HG03469 (cell line): ENCODE measurements around the gene CACFD1.

ENCODE experiments used
- ATAC-seq: cut with Tn5 transposase; IDR thresholded peaks from one replicate; pipeline ENCODE4 v1.9.1; 2021; ENCODE audit warnings: mild to moderate bottlenecking, moderate library complexity, moderate number of reproducible peaks; ENCODE audit not compliant: unreplicated experiment

Gene CACFD1

DNA sequence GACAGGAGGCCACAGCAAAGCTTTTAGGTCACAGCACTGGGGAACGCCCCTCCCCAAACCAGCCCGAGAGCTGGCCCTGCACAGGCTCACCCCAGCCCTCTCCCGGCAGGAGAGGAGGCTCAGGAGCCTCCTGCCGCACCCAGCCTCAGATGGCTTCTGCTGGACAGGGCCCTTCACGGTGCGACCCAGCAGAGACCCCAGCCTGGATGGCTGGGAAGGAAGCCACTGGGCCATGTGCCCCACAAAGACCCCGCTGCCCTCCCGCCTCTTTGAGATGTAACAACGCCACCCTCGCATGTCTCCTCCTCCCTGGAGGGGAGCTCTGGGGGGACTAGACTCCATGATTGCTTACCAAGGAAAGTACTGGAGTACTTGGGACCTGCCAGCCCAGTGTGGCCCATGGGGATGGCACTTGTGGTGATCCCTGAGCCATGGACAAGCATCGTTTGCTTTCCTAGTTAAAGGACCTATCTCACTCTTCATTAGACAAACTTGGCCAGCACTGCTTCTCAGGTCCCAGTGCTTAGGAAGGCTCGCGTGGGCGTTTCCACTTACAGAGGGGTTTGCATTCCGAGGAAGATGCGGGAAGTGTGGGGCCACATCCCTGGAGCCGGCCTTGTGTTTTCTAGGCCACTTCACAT is 56.0 kb downstream of the CACFD1 start:
- no peak for ATAC-seq

GRCh38 chr9:133516256-133516960 is 56.6 kb downstream of the CACFD1 start:
- no peak for ATAC-seq

DNA sequence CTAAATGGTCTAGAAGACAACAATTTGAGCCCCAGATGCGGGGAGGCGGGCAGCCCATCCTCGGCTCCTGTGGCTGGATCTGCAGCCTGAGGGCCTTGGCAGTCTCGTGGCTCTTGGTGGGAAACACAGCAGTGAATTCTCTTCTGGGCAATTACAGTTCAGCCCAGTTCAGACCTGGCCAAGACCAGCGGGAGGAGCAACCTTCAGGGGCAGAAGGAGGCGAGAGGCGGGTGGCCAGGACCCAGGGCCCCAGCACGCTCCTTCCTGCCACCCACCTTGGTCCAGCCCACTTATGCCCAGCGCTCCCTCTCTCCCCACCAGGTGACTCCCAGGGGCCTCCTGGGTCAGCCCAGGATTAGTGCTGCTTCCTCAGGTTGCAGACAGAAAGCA is 57.2 kb downstream of the CACFD1 start:
- ATAC-seq, result no peak

GRCh38 chr9:133517711-133518110 is 57.9 kb downstream of the CACFD1 start:
- no peak for ATAC-seq

DNA sequence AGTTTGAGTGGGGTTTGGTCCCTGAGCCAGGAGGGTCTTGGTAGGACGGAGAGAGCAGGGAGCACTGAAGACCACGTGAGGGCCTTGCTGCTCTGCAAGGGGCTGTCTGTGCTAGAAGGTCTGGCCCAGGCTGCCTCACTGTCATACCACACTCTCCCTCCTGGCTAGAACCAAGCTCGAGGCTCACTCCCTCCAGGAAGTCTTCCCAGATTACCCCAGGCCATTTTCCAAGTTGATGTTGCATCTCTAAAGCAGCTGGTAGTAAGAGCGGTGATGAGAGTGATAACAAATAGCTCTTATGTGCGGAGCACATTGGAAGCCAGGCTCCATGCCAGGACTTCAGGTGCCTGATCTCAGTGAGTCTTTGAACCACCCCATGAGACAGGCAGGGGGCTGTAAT is 58.4 kb downstream of the CACFD1 start:
- ATAC-seq, result no peak

- no peak for ATAC-seq
Observed at GRCh38 chr9:133518706-133519449, 59.1 kb downstream of the CACFD1 start.

- ATAC-seq, result no peak
Observed at GRCh38 chr9:133519693-133520092, 59.9 kb downstream of the CACFD1 start.

GRCh38 chr9:133520121-133520835 is 60.5 kb downstream of the CACFD1 start:
- ATAC-seq, result no peak
